Measurements from ENCODE around the gene ANGPTL8.

ANGPTL8 gene

DNA sequence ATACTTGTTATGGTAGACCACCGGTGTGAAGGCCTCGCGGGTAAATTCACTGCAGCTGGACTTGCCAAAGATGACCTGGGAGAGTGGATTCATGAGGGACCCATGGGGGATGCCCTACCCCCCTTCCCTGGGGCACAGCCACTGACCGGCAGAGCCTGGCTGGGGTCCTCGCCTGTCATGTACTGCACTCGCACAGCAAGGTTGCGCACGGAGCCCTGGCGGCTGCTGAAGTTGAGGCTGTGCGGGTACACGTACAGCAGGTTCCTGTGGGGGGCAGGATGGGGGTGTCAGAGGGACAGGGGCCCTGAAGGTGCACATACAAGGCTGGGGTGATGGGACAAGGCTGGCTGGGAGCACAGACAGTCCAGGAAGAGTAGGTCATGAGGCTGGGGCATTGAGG is 1.4 kb upstream of the ANGPTL8 start:
- no peak for DNase-seq

DNA sequence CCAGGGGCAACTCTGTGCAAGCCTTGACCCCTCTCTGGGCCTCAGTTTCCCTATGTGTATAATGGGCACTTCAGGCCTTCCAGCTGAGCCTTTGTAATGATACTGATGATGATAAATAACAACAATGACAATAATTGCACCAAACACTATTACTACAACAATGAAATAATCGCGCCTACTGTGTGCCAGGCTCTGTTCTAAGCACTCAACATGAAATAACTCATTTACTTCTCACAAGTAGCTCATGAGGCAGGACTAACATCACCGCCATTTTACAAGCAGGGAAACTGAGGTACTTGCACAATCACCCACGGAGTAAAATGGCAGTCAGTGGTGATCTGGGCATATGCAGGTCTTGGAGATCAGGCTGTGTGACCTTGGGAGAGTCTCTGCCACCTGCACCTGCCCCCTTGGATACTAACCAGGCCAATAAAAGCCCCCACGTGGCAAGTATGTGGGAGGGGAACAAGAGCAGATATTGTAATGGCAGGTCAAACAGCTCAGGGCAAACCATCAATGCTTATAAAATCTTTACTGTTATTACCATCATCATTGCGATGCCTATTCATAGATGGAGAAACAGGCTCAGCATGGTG is 540 bp upstream of the ANGPTL8 start:
- DNase-seq = no peak

GRCh38 chr19:11240008-11240444 is 607 bp downstream of the ANGPTL8 start:
- DNase-seq = no peak

GRCh38 chr19:11242025-11242424 is 2.6 kb downstream of the ANGPTL8 start:
- no peak for DNase-seq

- peak; percentile 78 for DNase-seq
Observed at GRCh38 chr19:11242864-11243797, 3.7 kb downstream of the ANGPTL8 start.

DNA sequence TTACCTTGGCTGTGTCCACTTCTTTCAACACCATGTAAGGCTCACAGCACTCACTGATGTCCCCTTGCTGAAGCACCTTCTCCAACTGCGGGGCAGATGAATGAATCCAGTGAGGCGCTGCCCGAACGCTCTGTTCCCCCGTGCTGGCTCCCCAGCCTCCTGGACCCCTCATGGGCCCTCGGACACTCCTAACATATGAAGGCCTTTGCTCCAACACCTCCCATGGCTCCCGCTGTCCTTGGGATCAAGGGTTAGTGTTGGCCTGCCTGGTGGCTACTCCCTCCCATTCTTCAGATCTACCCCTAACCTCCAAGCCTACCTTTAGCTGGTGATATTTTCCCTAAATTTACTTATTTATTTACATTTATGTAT is 4.4 kb downstream of the ANGPTL8 start:
- no peak for DNase-seq

DNA sequence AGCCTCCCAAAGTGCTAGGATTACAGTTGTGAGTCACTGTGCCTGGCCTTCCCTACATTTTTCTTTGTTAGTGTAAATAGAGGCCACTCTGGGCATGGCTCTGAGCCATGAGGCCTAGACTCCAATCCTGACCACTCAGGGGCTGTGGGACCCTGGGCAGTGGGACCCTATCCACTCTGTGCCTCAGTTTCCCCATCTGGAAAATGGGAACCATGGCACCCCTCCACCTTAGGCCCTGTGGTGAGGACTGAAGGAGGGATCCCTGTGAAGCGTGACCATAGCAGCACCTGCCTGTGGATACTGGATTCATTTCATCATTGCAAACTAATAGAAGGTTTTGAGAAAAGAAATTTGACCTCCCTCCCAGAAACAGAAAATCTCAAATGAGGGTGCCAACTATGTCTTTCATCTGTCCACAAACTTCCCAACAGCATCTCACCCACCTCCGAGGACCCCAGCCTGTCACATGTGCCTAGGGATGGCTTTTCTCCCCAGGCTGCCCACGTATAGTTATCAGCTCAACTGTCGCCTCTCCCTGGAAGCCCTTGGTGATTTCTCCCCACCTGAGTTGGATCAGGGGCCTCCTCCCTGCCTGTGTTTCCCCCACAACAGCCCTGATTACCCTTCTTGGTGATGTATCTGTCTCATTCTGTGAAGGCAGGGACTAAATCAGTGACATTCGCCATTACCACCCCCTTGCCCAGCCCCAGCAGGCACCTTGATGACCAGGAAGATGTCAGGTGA is 5.6 kb downstream of the ANGPTL8 start:
- DNase-seq = no peak

GRCh38 chr19:11246941-11247340 is 7.5 kb downstream of the ANGPTL8 start:
- DNase-seq = no peak

DNA sequence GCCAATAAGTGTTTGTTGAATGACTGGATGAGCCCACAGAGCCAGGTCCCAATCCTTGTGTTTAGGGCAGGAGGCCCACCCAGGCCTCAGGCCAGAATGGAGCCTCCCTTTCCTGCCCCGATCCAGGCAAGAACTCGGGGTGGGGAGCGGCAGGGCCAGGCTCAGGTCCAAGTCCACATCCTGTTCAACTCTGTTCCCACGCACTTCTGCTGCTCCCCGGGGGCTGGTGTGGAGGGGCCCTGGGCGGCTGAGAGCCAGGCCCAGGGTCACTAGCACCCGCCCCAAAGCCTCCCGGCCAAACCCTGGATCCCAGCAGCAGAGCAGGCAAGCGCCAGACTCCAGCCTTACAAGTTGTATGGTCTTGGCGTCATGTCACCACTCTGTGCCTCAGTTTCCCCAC is 8.0 kb downstream of the ANGPTL8 start:
- no peak for DNase-seq

- no peak for DNase-seq
Observed at GRCh38 chr19:11247934-11248333, 8.5 kb downstream of the ANGPTL8 start.

GRCh38 chr19:11248852-11249251 is 9.4 kb downstream of the ANGPTL8 start:
- no peak for DNase-seq

GRCh38 chr19:11251217-11251616 is 11.8 kb downstream of the ANGPTL8 start:
- no peak for DNase-seq

- no peak for DNase-seq
Observed at GRCh38 chr19:11251650-11252314, 12.4 kb downstream of the ANGPTL8 start.

DNA sequence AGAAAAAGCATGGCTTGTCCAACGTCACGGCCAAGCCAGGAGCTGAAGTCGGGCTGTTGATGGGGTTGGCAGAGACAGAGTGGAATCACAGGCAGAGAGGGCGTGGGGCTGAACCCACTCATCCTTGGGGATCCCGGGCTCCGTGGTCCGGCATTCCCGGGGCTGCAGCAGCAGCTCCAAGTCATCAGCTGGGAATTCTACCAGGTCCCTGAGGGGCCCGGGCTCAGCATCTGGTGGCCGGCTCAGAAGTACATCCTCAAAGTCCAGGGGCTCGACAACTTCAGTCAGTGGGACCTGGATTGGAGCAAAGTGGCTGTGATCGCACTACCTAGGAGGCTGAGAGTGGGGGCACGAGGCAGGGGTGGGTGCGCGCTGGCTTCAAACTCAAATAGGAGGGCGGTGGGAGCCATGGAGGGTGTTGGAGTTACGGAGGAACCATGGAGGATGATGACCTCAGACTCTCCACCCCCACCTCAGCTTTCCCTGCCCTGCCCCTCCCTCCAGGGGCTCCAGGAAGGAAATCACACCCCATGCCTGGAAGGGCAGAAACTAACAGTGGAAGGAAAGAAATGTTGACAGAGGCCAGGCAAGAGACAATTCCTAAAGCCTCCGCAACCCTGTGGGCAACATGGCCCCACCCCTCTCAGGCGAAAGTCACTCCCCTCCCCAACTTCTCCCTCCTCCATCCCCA is 13.4 kb downstream of the ANGPTL8 start:
- DNase-seq = no peak

DNA sequence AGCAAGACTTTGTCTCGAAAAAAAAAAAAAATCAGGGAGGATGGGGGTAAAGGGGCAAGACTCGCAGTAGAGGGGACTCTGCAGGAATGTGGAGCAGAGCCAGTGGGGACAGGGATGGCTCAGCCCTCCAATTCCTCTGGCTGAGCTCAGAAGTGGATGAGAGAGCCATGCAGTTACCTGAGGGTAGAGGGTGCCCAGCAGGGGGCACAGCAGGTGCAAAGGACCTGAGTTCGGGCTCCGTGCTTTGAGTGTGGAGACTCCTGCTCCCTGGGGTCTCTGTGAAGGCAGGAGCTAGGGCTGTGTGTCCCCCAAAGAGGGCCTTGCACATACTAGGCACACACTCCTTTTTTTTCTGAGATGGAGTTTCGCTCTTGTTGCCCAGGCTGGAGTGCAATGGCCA is 15.2 kb downstream of the ANGPTL8 start:
- DNase-seq = no peak

DNA sequence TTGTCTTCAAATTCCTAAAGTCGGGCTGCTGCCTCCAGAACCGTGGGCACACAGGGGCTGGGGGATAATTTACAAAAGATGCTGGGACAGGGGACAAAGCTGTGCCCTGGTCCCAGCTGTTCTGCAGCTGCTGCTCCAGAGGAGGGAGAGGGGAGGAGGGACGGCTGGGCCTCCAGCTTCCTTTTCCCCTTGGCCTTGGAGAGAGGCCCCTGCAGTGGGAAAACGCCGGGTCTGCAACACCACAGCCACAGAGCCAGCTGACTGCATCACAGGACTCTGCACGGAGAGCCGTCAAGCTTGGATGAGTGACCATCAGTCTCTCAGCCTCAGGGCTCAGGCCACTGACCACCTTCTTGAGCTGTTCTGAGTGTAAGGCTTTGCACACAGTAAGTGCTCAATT is 16.8 kb downstream of the ANGPTL8 start:
- no peak for DNase-seq

DNA sequence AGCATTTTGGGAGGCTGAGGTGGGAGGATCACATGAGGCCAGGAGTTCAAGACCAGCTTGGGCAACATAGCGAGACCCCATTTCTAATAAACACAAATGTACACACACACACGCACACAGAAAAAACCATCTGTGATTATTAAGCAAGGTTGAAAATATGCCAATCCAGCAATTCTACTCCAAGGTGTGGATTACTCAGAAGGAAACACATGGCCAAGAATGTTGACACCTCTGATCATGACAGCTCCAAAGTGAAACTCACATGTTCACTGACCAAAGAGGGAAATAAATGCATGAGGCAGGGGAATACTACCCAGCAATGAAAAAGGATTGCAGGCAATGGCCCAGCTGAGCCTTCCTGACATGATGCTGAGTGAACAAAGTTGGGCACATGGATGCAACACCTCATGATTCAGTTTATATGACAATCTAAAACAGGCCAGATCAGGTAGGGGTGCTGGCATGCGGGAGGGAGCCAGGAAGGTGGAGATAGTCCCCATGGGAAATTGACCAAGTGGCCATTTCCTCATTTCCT is 18.5 kb downstream of the ANGPTL8 start:
- no peak for DNase-seq

GRCh38 chr19:11260996-11261395 is 21.6 kb downstream of the ANGPTL8 start:
- DNase-seq = no peak

GRCh38 chr19:11261431-11261970 is 22.1 kb downstream of the ANGPTL8 start:
- DNase-seq = no peak

DNA sequence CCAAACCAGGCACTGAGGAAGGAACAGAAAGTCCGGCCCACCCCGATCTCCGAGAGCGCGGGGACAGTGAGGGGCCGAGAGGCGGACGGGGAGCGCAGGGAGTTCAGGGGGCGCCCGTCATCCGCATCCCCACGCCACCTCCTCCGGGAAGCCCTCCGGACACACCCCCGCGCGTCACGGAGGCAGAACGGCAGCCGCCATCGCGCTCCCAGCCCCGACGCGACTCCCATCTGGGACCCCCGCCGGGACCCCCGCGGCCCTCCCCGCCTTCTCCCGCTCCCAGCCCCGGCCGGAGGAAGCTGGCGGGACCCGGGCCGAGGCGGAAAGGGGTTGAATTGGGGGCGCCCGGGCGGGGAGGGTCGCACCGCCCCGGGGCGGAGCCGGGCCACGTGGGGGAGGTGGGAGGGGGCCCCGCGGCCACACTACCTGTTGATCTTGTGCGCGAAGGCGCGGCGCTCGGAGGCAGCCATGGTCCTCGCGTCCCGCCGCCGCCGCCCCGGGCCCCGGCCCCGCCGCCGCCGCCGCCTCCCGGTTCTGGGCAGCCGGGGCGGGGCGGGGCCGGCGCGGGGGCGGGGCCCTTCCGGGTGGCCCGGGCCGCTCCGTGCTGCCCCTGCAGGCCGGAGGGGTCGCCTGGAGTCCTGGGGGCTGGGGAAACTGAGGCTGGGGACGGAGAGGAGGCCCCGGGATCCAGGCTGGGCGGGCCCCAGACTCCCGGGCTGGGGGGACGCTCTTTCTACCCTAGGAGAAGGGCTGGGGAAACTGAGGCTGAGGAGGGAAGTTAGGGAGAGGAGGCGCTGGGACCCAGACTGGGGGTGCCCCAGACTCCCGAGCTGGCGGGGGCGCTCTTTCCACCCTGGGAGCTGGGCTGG is 22.8 kb downstream of the ANGPTL8 start, which contains the start of gene DOCK6:
Gene DOCK6, minus strand, starts transcription at position 554 of the 869 bp plus-strand sequence. Its CDS starts 84 bp downstream, at position 470.
- DNase-seq = no peak

DNA sequence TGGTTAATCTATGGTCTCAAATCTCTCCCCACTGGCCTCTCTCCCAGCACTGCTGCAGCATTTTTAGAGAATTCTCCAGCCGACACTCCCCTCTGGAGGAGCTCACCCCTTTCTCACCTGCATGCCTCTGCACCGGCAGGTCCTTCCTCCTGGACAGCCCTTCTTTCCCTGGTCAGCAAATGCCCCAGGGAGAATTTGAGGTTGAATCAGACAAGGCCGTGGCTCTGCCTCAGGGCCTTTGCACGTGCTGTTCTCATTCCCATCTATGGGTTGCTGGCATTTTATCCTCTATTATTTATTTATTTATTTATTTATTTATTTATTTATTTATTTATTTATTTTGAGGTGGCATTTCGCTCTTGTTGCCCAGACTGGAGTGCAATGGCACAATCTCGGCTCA is 24.3 kb downstream of the ANGPTL8 start:
- DNase-seq = no peak
